Parathyroid adenoma (tissue), 2 donors: ENCODE data around the gene LRRC8E.

Source experiments
- H2AFZ ChIP-seq: fragments of 300-600 bp; sonication (generic); one replicate; pipeline ENCODE4 v1.7.0; 2017; ENCODE audit warnings: antibody characterized with exemption, mild to moderate bottlenecking
- H3K27ac ChIP-seq: fragments of 300-600 bp; sonication (generic); one replicate; pipeline ENCODE4 v1.7.0; 2017
- H3K27me3 ChIP-seq: fragments of 300-600 bp; sonication (generic); one replicate; pipeline ENCODE4 v1.7.0; 2017; ENCODE audit warnings: low read length; ENCODE audit not compliant: control insufficient read depth, insufficient read depth
- H3K36me3 ChIP-seq: fragments of 300-600 bp; sonication (generic); one replicate; pipeline ENCODE4 v1.7.0; 2017; ENCODE audit warnings: low read length; ENCODE audit not compliant: control insufficient read depth, insufficient read depth
- H3K4me1 ChIP-seq: fragments of 300-600 bp; sonication (generic); one replicate; pipeline ENCODE4 v1.7.0; 2017; ENCODE audit warnings: control low read depth
- H3K4me2 ChIP-seq: fragments of 300-600 bp; sonication (generic); one replicate; pipeline ENCODE4 v1.7.0; 2017; ENCODE audit warnings: low read length
- H3K4me3 ChIP-seq: fragments of 300-600 bp; sonication (generic); one replicate; pipeline ENCODE4 v1.7.0; 2017; ENCODE audit warnings: low read depth, low read length
- H3K79me2 ChIP-seq: fragments of 300-600 bp; sonication (generic); one replicate; pipeline ENCODE4 v1.7.0; 2017; ENCODE audit warnings: control low read depth
- H3K9ac ChIP-seq: fragments of 300-600 bp; sonication (generic); one replicate; pipeline ENCODE4 v1.7.0; 2017; ENCODE audit warnings: mild to moderate bottlenecking
- H3K9me3 ChIP-seq: fragments of 300-600 bp; sonication (generic); one replicate; pipeline ENCODE4 v1.7.0; 2017; ENCODE audit warnings: low read length; ENCODE audit not compliant: control insufficient read depth
- TF ChIP-seq, protein P1 (sequence below): fragments of 300-600 bp; sonication (generic); IDR thresholded peaks from one replicate; pipeline ENCODE4 v1.7.0; 2017; ENCODE audit warnings: antibody characterized with exemption, mild to moderate bottlenecking
- donor health status: primary hyperparathyroidism.

Gene LRRC8E

DNA sequence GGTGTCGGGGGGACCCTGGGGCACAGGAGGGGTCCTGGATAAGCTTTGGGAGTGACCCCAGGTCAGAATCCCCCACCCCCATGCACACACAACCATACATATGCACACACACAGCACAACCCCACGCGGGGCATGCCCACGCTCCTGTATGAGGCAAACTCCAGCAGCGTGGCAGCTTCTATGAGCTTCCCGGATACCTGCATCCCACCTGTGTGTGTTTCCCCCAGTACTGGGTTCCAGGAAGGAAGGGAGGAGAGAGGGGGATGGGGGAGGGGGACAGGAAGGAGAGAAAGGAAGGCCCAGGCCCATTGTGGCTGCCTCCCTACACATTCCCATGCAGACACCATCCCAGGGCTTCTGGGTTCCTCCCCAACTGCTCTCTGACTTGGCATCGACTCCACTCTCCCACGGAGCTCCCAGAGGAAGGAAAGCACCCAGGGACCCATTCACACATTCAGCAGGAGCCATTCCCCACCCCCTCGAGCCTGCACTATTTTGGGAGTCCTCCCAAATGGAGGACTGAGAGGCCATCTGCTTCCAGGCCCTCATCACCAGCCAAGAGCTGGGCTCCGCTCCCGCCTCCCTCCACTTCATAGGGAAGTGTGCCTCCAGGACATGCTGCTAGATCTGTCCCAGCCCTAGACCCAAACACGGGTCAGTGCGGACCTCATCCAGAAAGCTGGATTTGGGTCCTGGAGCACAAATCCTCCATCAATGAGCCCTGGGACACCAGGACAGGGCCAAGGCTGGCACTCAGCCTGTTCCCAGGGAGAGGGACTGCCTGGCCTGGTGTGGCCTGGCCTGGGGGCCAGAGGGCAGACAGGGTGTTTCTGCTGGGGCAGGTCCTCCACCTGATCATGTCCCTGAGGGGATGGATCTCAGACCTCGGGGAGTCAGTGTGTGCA lies 27.3 kb upstream of the LRRC8E start:
- no peak overlapping the region for H3K9ac ChIP-seq
- no peaks in the 10 kb centered on the region for H3K9me3 ChIP-seq
- TF ChIP-seq, protein P1, sequence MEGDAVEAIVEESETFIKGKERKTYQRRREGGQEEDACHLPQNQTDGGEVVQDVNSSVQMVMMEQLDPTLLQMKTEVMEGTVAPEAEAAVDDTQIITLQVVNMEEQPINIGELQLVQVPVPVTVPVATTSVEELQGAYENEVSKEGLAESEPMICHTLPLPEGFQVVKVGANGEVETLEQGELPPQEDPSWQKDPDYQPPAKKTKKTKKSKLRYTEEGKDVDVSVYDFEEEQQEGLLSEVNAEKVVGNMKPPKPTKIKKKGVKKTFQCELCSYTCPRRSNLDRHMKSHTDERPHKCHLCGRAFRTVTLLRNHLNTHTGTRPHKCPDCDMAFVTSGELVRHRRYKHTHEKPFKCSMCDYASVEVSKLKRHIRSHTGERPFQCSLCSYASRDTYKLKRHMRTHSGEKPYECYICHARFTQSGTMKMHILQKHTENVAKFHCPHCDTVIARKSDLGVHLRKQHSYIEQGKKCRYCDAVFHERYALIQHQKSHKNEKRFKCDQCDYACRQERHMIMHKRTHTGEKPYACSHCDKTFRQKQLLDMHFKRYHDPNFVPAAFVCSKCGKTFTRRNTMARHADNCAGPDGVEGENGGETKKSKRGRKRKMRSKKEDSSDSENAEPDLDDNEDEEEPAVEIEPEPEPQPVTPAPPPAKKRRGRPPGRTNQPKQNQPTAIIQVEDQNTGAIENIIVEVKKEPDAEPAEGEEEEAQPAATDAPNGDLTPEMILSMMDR = no peak
- no peaks in the 10 kb centered on the region for H3K79me2 ChIP-seq
- H3K4me1 ChIP-seq = no peaks in the 10 kb centered on the region
- H3K27me3 ChIP-seq = no peaks in the 10 kb centered on the region
- no peak overlapping the region for H2AFZ ChIP-seq
- no peak overlapping the region for H3K4me3 ChIP-seq
- H3K36me3 ChIP-seq = no peaks in the 10 kb centered on the region
- no peak overlapping the region for H3K27ac ChIP-seq
- no peak overlapping the region for H3K4me2 ChIP-seq

DNA sequence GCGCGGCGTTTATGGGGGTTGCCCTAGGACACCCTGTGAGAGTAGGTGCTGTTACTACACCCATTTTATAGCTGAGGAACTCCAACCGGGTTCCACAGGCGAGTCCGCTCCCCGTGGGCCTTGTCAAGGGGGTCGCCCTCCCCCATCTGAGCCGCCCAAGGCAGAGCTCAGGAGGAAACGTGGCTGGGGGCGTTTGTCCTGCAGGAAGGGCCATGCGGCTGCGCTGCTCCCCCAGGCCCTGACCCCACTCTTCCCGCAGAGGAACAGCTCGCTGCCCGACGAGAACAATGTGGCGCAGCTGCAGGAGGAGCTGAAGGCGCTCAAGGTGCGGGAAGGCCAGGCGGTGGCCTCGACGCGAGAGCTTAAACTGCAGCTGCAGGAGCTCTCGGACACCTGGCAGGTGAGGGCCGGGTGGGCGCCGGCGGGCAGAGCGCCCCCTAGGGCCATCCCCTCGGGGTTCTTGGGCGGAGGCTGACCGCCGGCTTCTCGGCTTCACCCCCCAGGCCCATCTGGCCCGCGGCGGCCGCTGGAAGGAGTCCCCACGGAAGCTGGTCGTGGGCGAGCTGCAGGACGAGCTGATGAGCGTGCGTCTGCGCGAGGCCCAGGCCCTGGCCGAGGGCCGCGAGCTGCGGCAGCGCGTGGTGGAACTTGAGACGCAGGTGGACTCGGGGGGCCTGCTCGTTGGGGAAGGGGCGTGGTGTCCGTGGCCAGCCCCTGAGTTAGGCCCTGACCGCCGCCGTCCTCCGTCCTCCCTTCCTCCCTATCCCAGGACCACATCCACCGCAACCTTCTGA lies 26.5 kb upstream of the LRRC8E start:
- Histone ChIP-seq H3K4me2 (no peak overlapping the region), H2AFZ (no peak overlapping the region), H3K9ac (no peak overlapping the region), H3K9me3 (no peaks in the 10 kb centered on the region), H3K36me3 (no peaks in the 10 kb centered on the region), H3K27me3 (no peaks in the 10 kb centered on the region), H3K4me3 (no peak overlapping the region), H3K79me2 (no peaks in the 10 kb centered on the region), H3K27ac (no peak overlapping the region), H3K4me1 (no peaks in the 10 kb centered on the region)
- TF ChIP-seq, protein P1 = no peak

DNA sequence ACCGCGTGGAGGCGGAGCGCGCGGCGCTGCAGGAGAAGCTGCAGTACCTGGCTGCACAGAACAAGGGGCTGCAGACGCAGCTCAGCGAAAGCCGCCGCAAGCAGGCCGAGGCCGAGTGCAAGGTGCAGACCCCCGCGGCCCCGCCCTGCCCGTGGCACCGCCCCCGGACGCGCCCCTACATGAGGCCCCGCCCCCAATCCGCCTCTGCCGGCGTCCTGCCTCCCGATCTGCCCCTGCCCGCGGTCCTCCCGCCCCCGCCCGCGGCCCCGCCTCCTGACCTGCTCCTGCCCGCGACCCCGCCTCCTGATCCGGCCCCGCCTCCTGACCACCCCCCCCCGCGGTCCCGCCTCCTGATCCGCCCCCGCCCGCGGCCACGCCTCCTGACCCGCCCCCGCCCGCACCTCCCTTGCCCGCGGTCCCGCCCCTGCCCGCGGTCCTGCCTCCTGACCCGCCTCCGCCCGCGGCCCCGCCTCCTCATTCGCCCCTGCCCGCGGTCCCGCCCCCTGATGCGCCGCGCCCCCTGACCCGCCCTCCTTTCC lies 25.8 kb upstream of the LRRC8E start:
- H3K9ac ChIP-seq = no peak overlapping the region
- TF ChIP-seq, protein P1 = no peak
- no peak overlapping the region for H3K27ac ChIP-seq
- H3K4me1 ChIP-seq = no peaks in the 10 kb centered on the region
- H3K4me3 ChIP-seq = no peak overlapping the region
- H3K27me3 ChIP-seq = no peaks in the 10 kb centered on the region
- H3K4me2 ChIP-seq = no peak overlapping the region
- H3K9me3 ChIP-seq = no peaks in the 10 kb centered on the region
- H2AFZ ChIP-seq = no peak overlapping the region
- H3K79me2 ChIP-seq = no peaks in the 10 kb centered on the region
- H3K36me3 ChIP-seq = no peaks in the 10 kb centered on the region

GRCh38 chr19:7863157-7863970 lies 24.9 kb upstream of the LRRC8E start:
- Histone ChIP-seq H3K79me2 (no peaks in the 10 kb centered on the region), H3K4me1 (no peaks in the 10 kb centered on the region), H3K27ac (no peak overlapping the region), H2AFZ (no peak overlapping the region), H3K36me3 (no peaks in the 10 kb centered on the region), H3K4me2 (no peak overlapping the region), H3K9me3 (no peaks in the 10 kb centered on the region), H3K4me3 (no peak overlapping the region), H3K9ac (no peak overlapping the region), H3K27me3 (no peaks in the 10 kb centered on the region)
- TF ChIP-seq, protein P1 = no peak
